Erythroblast (primary cell): ENCODE data around the gene TUBB4B.

Experiments
- GATA1 ChIP-seq: IDR thresholded peaks from 2 replicates; pipeline ENCODE4 v1.6.1; 2011; ENCODE audit warnings: low read depth, mild to moderate bottlenecking, control low read depth, low read length, moderate library complexity
- POLR2A ChIP-seq: IDR thresholded peaks from 2 replicates; pipeline ENCODE4 v1.6.1; 2011; ENCODE audit warnings: mild to moderate bottlenecking, low read length

DNA sequence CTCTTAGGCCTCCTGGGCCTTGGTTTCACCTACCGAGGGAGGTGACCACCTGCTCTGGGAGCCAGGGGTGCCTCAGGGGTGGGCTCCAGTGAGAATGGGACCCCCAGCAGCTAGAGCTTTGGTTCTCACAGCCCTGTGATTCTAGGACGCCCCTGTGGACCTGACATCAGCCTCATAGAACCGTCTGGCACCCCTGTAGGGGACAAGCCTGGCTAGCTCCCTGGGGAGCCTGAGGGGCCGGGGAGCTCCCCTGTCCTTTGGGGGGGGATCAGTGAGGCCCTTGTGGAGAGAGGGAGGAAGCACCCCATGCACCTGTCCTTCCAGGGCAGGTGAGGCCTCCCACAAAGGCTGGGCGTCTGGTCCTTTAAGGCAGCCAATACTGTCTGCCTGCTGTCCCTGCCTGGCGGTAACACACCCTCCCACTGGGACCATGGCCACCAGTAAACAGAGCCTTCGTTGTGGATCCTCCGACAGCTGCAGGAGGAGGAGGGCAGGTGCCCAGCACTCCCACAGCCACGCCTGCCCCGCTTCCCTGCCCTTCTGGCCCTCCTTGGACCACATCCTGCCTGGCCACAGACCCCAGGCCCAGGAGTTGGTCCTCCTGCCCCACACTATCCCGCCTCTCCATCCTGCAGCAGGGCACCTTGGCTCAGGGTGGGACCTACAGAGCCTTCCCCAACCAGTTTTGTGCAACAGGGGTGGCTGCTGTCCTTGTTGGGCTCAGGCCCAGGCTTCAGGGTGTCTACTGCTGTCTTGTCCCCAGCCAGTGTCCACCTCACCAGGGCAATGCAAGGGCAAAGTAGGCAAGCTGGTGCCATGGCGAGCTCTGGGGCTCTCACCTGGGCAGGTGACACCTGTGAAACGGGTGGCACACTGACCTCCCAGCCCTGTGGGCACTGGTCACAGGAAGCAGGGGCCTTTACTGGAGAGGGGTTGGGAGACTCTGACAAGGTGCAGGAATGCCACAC, 3.0 kb upstream of the TUBB4B start:
- TF ChIP-seq POLR2A (no peak), GATA1 (no peak)
